Ishikawa (cell line): ENCODE data around the gene RPUSD4.

Experiments
- EP300 ChIP-seq: IDR thresholded peaks from 2 replicates; pipeline ENCODE4 v1.6.1; 2012; ENCODE audit warnings: borderline replicate concordance
- RAD21 ChIP-seq: IDR thresholded peaks from 2 replicates; pipeline ENCODE4 v1.6.1; 2012; ENCODE audit warnings: low read depth
- TF ChIP-seq, protein P1 (sequence below): IDR thresholded peaks from 2 replicates; pipeline ENCODE4 v1.6.1; 2012

DNA sequence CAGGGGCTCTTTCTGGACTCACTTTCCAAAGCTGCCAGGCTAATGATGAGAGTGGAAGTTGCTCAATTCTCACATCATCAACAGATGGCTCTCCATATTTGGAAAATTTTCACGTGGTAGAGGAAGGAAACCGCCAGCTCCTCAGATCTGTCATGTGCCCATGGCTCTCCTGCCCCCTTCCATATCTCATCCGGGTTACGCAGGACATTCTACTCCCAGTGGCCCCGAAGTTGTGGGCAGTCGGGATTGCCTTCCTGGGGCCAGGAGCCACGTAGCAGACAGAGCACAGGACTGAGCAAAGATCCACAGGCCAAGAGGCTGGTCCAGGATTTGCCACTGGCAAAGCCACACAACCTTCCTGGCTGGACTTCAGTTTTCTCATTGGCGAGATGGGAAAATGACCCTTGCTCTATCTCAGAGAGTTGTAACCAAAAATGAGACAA is 38.8 kb downstream of the RPUSD4 start:
- TF ChIP-seq RAD21 = no peak
- no peak for TF ChIP-seq EP300
- TF ChIP-seq, protein P1, sequence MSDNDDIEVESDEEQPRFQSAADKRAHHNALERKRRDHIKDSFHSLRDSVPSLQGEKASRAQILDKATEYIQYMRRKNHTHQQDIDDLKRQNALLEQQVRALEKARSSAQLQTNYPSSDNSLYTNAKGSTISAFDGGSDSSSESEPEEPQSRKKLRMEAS = no peak
